GM18505 (cell line): ENCODE data around the gene AK3.
"Not testable (repeated sequence)": the region's sequence is repeated elsewhere in the genome, so short reads cannot be mapped to it uniquely, and the experiment has no call there.

Experiments
- ATAC-seq: cut with Tn5 transposase; IDR thresholded peaks from one replicate; pipeline ENCODE4 v1.9.1; 2021; ENCODE audit not compliant: unreplicated experiment
- POLR2A ChIP-seq: IDR thresholded peaks from 4 replicates; pipeline ENCODE4 v1.6.1; 2011; ENCODE audit warnings: borderline replicate concordance; ENCODE audit not compliant: insufficient read depth, insufficient read length; ENCODE audit errors: extremely low read depth

Gene AK3

GRCh38 chr9:4740638-4741364, at the start of gene AK3:
Gene AK3, minus strand, starts transcription at chr9:4741202. Its CDS starts 115 bp downstream, at chr9:4741087.
- TF ChIP-seq POLR2A: peak; percentile 92
- peak; percentile 93 for ATAC-seq

- ATAC-seq: no peak
- no peak for TF ChIP-seq POLR2A
Observed at GRCh38 chr9:4788703-4789102, 47.7 kb upstream of the AK3 start.

- TF ChIP-seq POLR2A: no peak
- ATAC-seq: no peak
Observed at GRCh38 chr9:4787876-4788275, 46.9 kb upstream of the AK3 start.

GRCh38 chr9:4786599-4786998, 45.6 kb upstream of the AK3 start:
- no peak for TF ChIP-seq POLR2A

GRCh38 chr9:4784403-4784802, 43.4 kb upstream of the AK3 start:
- no peak for ATAC-seq
- TF ChIP-seq POLR2A: no peak

More at GRCh38 chr9:4786599-4786998, 45.6 kb upstream of the AK3 start:
- no peak for ATAC-seq

GRCh38 chr9:4783191-4783590, 42.2 kb upstream of the AK3 start:
- ATAC-seq: not testable (repeated sequence)

- no peak for ATAC-seq
- TF ChIP-seq POLR2A: no peak
Observed at GRCh38 chr9:4781408-4781807, 40.4 kb upstream of the AK3 start.

GRCh38 chr9:4780651-4781050, 39.6 kb upstream of the AK3 start:
- no peak for ATAC-seq
- no peak for TF ChIP-seq POLR2A

- ATAC-seq: not testable (repeated sequence)
Observed at GRCh38 chr9:4774958-4775357, 34.0 kb upstream of the AK3 start.

GRCh38 chr9:4774209-4774608, 33.2 kb upstream of the AK3 start:
- TF ChIP-seq POLR2A: no peak
- ATAC-seq: no peak

GRCh38 chr9:4771788-4772187, 30.8 kb upstream of the AK3 start:
- no peak for ATAC-seq
- TF ChIP-seq POLR2A: no peak

GRCh38 chr9:4769321-4770080, 28.5 kb upstream of the AK3 start:
- ATAC-seq: no peak
- TF ChIP-seq POLR2A: no peak

GRCh38 chr9:4768681-4769080, 27.7 kb upstream of the AK3 start:
- no peak for ATAC-seq
- TF ChIP-seq POLR2A: no peak

GRCh38 chr9:4764033-4764432, 23.0 kb upstream of the AK3 start:
- ATAC-seq: no peak
- TF ChIP-seq POLR2A: no peak

GRCh38 chr9:4762886-4763541, 22.0 kb upstream of the AK3 start:
- TF ChIP-seq POLR2A: no peak
- no peak for ATAC-seq
